ENCODE measurements around the gene TBC1D13. TPM values are rescaled to one million over a fixed set of nuclear protein-coding genes. Genes with fewer than 3 reads are reported as not detected.
A peak's percentile ranks its signal among the peaks of the same experiment; 100 is the strongest.

TBC1D13 gene
- total and polyA plus RNA-seq, 2 donors from 2014 or later = 29.0 to 38.5 TPM

- DNase-seq (no peak), FAIRE-seq (no peak)
- Histone ChIP-seq H3K27me3 (ENCODE audit: control insufficient read depth, insufficient read depth, low read length) (no peaks in the 10 kb centered on the region), H3K9ac (ENCODE audit: low read length in 3 of 3) (no peak overlapping the region), H3K36me3 (ENCODE audit: control insufficient read depth in 2 of 3, insufficient read depth in 3 of 3, low read length in 3 of 3) (peaks cover 0 to 22% (median 11%) of the 10 kb centered on the region in 3 donors), H3K4me3 (ENCODE audit: low read length in 3 of 3) (no peak overlapping the region), H3K4me1 (ENCODE audit: control insufficient read depth in 2 of 3, insufficient read depth in 2 of 3, low read depth in 1 of 3, low read length in 3 of 3) (no peaks in the 10 kb centered on the region), H3K27ac (ENCODE audit: low read depth in 2 of 2, low read length in 2 of 2) (no peak overlapping the region), H3K9me3 (ENCODE audit: control insufficient read depth in 2 of 3, insufficient read depth in 1 of 3, low read length in 3 of 3) (no peaks in the 10 kb centered on the region)
- intact Hi-C loops (cut with DNase I) = no loop called here
- no peak for TF ChIP-seq CTCF (IDR thresholded peaks at IDR 0.05; ENCODE audit: borderline replicate concordance, extremely low read depth, insufficient read depth)
Measured at GRCh38 chr9:128810873-128811272, 23.8 kb downstream of the TBC1D13 start.

- Histone ChIP-seq H3K27ac (ENCODE audit: low read depth in 2 of 2, low read length in 2 of 2) (peak within 1 kb of the TSS; percentile 84 to 86), H3K9ac (ENCODE audit: low read length in 3 of 3) (peak within 1 kb of the TSS; percentile 24 to 51 (median 51)), H3K4me1 (ENCODE audit: control insufficient read depth in 2 of 3, insufficient read depth in 2 of 3, low read depth in 1 of 3, low read length in 3 of 3) (peaks cover 0 to 12% (median 4%) of the 10 kb centered on the region in 3 donors), H3K27me3 (ENCODE audit: control insufficient read depth, insufficient read depth, low read length) (no peaks in the 10 kb centered on the region), H3K4me3 (ENCODE audit: low read length in 3 of 3) (peak within 1 kb of the TSS; percentile 60 to 69 (median 67)), H3K36me3 (ENCODE audit: control insufficient read depth in 2 of 3, insufficient read depth in 3 of 3, low read length in 3 of 3) (peaks cover 0 to 11% (median 0%) of the 10 kb centered on the region in 3 donors), H3K9me3 (ENCODE audit: control insufficient read depth in 2 of 3, insufficient read depth in 1 of 3, low read length in 3 of 3) (no peaks in the 10 kb centered on the region)
- TF ChIP-seq CTCF (IDR thresholded peaks at IDR 0.05; ENCODE audit: borderline replicate concordance, extremely low read depth, insufficient read depth) = peak; percentile 94
- intact Hi-C loops (cut with DNase I) = no loop called here
- no peak for FAIRE-seq
- peak; percentile 98 to 99 (median 98) for DNase-seq
Measured at GRCh38 chr9:128818099-128818838, 31.2 kb downstream of the TBC1D13 start, which contains the start of gene ENDOG. ENDOG (plus strand) TSS chr9:128818500; CDS start chr9:128818685, 185 bp downstream.

GRCh38 chr9:128818839-128819715, 32.0 kb downstream of the TBC1D13 start:
- Histone ChIP-seq H3K9ac (ENCODE audit: low read length in 3 of 3) (peak overlapping the region in 1 of 3 donors; percentile 51), H3K9me3 (ENCODE audit: control insufficient read depth in 2 of 3, insufficient read depth in 1 of 3, low read length in 3 of 3) (no peaks in the 10 kb centered on the region), H3K36me3 (ENCODE audit: control insufficient read depth in 2 of 3, insufficient read depth in 3 of 3, low read length in 3 of 3) (peaks cover 0 to 11% (median 0%) of the 10 kb centered on the region in 3 donors), H3K27ac (ENCODE audit: low read depth in 2 of 2, low read length in 2 of 2) (peak overlapping the region in 1 of 2 donors; percentile 32), H3K4me3 (ENCODE audit: low read length in 3 of 3) (peak overlapping the region; percentile 36 to 69 (median 39)), H3K27me3 (ENCODE audit: control insufficient read depth, insufficient read depth, low read length) (no peaks in the 10 kb centered on the region), H3K4me1 (ENCODE audit: control insufficient read depth in 2 of 3, insufficient read depth in 2 of 3, low read depth in 1 of 3, low read length in 3 of 3) (peaks cover 0 to 12% (median 4%) of the 10 kb centered on the region in 3 donors)
- DNase-seq (peak; percentile 35 to 84 (median 53)), FAIRE-seq (no peak)
- TF ChIP-seq CTCF (IDR thresholded peaks at IDR 0.05; ENCODE audit: borderline replicate concordance, extremely low read depth, insufficient read depth) = no peak
- intact Hi-C loops (cut with DNase I) = no loop called here
